ACHN (cell line): ENCODE results near the gene SLC2A8.

Experiments used
- DNase-seq: peaks from one replicate; pipeline ENCODE4 v3.0.0-alpha.2; 2015
- in situ Hi-C: cut with HindIII; loops from 2 replicates; pipeline ENCODE4 v1.10.0; 2017; ENCODE audit warnings: low sequenced_read_pairs, low pct_ligation_motif_present, low pct_unique_long_range_greater_than_20kb

Gene SLC2A8

DNA sequence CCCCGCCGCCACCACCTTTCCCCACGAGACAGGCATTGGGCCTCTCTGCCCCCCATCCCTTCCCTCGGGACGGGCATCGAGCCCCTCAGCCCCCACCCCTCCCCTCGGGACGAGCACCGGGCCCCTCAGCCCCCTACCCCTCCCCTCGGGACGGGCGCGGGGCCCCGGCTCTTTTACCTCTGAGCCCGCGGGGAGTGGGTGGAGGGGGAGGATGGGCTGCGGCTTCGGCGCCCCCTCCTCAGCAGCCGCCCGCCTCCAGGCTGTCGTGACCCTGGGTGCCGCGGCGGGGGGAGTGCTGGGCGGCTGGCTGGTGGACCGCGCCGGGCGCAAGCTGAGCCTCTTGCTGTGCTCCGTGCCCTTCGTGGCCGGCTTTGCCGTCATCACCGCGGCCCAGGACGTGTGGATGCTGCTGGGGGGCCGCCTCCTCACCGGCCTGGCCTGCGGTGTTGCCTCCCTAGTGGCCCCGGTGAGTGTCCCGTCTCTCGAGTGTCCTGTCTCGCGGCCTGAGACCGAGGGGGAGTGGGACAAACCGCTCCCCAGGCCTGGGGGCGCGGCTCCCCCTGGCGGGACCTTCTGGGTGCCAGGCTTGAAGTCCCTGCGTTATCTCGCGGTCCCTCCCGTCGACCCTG lies 791 bp downstream of the SLC2A8 start:
- in situ Hi-C loops = no loop called here
- DNase-seq = peak; percentile 33

DNA sequence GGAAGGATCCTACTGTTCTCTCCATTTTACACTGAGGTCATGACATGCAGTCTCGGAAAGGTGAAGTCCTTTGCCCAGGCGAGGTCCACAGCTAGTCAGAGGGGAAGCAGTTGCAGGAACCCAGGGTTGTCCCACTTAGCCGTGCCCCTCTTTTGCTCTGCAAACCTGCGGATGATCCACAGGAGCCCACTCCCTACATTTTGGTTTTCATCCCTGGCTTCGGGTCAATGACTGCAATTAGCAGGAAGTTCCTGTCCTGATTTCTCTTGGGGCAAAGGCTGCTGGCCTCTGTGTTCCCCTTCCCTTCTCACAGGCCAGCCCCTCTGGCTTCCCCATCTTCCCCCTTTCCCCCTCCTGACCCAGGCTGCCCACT lies 1.3 kb downstream of the SLC2A8 start:
- in situ Hi-C loops = no loop called here
- no peak for DNase-seq

DNA sequence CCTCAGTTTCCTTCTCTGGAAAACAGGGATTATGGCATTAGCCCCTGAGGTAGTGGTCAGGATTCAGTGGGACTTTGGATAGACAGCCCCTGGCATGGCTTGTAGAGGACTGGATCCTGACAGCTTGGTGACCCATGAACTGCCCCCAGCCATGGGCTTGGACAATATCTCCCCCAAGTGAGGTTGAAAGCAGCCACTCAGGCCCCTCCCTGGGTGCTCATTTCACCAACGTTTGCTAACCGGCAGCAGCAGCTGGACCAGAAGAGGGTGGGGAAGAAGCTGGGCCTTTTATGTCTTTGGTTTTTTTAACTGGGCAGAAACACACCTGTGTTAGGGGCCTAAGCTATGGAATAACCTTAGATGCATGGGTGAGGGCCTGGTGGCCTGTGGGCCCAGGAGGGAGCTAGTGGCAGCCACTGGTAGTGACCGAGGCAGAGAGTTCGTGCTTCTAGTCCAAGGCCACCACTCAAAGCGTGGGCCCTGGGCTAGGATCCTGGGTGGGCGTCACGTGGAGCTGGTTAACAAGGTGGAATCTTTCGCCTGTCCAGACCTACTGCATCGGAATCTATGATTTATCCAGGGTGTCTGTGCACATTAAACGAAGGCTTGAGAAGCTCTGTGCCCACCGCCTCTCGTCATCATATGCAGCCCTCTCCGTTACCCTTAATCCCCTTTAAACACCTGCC lies 1.9 kb downstream of the SLC2A8 start:
- DNase-seq = no peak
- in situ Hi-C loops = no loop called here

DNA sequence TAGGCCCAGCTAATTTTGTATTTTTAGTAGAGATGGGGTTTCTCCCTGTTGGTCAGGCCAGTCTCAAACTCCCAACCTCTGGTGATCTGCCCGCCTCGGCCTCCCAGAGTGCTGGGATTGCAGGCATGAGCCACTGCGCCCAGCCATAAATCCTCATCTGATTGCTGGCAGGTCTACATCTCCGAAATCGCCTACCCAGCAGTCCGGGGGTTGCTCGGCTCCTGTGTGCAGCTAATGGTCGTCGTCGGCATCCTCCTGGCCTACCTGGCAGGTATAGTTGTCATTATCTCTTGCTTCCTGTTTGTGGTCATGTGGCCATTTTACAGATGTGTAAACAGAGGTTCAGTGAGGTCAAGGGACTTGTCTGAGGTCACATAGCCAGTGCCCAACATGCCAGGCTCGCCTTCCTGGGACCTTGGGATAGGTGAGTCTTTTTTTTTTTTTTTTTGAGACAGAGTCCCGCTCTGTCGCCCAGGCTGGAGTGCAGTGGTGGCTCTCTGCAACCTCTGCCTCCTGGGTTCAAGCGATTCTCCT lies 2.8 kb downstream of the SLC2A8 start:
- no peak for DNase-seq
- in situ Hi-C loops = no loop called here

DNA sequence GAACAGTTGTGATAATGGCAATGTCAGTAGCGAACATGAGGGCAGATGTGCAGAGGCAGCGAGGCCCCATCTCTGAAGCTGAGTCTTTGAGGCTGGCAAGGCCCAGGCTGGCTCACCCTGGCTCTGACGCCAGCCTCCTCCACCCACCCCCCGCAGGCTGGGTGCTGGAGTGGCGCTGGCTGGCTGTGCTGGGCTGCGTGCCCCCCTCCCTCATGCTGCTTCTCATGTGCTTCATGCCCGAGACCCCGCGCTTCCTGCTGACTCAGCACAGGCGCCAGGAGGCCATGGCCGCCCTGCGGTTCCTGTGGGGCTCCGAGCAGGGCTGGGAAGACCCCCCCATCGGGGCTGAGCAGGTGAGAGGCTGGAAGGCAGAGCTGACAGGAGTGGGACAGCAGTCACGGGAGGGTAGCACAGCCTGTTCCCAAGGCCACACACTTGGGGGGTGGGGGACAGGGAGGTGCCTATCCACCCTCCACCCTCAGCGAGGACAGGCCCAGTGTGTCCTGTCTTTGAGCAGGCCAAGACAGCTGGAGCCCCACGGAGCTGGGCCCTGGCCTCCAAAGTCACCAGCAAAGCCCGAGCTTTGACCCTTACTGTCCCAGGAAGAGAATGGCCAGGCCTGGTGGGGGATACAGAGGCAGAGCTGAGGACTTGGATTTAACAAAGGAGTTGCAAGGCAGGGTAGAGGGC lies 5.6 kb downstream of the SLC2A8 start:
- in situ Hi-C loops = no loop called here
- no peak for DNase-seq

DNA sequence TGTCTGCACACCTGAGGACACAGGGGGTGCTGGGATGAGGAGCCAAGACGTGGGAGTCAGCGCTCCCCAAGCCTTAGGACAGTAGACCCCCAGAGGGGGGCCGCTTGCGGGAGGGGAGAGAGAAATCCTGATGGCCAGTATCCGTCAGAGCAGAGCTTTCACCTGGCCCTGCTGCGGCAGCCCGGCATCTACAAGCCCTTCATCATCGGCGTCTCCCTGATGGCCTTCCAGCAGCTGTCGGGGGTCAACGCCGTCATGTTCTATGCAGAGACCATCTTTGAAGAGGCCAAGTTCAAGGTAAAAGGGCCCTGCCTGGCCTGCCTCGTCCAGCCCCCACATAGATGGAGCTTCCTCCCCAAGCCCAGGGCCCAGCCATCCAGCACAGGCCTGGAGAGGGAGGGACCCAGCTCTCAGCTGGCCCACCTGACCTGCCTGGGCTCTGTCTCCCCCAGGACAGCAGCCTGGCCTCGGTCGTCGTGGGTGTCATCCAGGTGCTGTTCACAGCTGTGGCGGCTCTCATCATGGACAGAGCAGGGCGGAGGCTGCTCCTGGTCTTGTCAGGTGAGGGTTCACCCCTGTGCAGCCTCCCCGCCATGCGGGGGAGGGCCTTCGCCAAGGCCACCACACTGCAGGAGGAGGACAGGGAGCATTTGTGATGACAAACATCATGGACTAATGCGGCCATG lies 6.7 kb downstream of the SLC2A8 start:
- in situ Hi-C loops = no loop called here
- no peak for DNase-seq

DNA sequence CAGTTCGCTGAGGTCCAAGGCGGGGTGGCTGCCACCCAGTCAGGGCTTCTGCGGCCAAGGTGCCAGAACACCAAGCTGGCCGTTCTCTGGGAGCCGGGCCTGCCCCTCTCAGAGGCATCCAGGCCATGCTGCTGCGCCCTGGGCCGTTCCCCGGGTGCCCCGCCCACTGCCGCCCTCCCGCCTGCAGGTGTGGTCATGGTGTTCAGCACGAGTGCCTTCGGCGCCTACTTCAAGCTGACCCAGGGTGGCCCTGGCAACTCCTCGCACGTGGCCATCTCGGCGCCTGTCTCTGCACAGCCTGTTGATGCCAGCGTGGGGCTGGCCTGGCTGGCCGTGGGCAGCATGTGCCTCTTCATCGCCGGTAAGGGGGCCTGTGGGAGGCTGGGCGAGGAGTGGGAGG lies 7.7 kb downstream of the SLC2A8 start:
- in situ Hi-C loops = no loop called here
- no peak for DNase-seq

DNA sequence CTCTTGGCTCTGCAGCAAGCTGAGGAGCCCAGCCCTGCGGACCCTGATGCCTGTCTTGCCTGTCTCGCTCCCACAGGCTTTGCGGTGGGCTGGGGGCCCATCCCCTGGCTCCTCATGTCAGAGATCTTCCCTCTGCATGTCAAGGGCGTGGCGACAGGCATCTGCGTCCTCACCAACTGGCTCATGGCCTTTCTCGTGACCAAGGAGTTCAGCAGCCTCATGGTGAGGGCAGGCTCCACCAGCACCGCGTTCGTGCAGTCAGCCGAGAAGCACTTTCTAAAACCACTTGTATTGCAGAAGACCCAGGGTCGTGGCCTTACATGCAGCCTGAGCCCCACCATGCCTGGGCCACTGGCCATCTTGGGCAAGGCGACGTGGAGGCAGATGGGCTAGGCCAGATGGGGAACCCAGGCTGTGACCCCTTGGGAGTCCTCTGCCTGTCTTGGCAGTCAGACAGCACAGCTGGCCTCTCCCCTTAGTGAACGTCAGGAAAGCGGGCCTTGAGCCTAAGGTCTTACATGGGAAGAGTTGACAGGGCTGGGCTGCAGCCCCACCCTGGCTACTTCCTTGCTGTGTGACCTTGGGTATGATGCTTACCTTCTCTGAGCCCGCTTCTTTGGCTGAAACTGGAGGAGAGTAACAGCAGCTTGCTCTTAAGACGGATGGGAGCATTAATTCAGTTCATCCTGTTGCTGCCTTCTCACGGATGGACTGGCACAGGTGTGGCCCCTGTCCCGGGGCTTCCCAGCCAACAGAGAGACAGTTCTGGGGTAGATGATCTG lies 8.6 kb downstream of the SLC2A8 start:
- in situ Hi-C loops = no loop called here
- no peak for DNase-seq

DNA sequence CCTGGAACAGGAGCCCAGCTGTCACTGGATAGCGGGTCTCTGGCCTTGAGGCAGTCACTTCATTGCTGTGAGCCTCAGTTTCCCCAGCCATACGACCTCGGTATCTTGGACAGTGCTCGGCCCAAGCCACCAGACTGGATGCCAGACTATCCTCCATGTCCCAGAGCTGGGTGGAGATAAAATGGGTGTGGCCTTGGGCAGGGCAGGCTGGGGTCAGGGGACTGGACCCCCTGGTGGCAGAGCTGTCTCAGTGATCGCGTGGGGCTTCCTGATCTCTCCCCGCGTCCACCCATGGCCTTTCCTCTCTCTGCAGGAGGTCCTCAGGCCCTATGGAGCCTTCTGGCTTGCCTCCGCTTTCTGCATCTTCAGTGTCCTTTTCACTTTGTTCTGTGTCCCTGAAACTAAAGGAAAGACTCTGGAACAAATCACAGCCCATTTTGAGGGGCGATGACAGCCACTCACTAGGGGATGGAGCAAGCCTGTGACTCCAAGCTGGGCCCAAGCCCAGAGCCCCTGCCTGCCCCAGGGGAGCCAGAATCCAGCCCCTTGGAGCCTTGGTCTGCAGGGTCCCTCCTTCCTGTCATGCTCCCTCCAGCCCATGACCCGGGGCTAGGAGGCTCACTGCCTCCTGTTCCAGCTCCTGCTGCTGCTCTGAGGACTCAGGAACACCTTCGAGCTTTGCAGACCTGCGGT lies 10.0 kb downstream of the SLC2A8 start:
- in situ Hi-C loops = no loop called here
- no peak for DNase-seq

DNA sequence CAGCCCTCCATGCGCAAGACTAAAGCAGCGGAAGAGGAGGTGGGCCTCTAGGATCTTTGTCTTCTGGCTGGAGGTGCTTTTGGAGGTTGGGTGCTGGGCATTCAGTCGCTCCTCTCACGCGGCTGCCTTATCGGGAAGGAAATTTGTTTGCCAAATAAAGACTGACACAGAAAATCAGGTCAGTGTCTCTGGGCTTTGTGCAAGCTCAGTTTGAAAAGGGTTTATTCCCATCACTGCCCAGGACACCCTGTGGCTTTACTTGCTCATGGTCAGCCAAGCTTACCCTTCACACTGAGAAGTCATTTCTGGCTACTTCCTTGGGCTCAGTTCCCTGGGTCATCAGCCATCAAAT lies 10.5 kb downstream of the SLC2A8 start:
- no peak for DNase-seq
- in situ Hi-C loops = no loop called here

DNA sequence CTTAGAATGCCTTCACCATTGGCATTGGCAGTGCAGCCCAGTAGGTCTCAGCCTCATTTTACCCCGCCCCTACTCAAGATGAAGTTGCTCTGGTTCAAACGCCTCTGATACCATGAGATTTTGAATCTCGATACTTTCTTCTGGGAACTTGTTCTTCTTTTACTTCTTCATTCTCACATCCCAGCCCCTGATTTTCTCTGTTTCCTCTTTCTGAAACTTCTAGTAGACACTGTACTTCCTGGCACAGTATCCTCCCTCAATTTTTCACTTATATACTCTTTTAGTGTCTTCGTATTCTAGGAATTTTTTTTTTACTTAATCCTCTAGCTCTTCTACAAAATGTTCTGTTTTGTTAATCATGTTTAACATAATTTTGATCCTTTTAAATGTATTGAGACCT lies 14.2 kb downstream of the SLC2A8 start:
- in situ Hi-C loops = no loop called here
- DNase-seq = no peak

DNA sequence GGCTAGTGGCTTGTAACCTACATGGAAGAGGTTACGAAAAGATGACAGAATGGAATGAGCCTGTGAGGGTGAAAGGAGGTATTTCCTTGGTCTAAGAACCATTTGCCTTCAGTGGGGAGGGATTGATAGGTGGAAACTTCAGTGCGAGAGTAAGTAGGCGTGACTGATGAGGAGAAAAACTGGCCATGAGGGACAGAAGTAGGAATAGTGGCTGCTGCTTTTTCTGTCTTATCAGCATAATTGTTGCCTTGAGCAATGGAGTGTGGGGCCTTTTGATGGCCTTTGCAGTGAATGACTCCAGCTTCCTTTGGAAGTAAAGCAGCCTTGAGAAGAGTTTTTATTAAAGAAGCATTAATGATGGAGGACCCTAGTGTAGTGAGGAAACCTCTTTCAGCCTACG lies 18.2 kb downstream of the SLC2A8 start:
- DNase-seq = no peak
- in situ Hi-C loops = no loop called here

DNA sequence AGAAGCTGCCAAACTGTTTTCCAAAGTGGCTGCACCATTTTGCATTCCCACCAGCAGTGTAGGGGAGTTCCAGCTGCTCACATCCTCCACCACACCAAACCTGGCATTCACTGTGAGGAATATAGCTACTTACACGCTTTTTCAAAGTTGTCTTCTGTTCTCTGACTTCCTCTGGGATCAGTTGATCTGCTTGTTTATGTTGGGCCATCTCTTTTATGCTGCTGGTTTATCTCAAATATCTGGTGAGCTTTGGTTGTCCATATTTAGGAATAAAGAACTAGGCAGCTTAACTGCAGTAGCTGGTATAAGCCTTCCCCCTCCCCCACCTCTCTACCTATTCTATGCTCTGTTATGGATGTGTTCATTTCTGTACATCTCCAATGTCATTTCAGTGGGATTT lies 18.7 kb downstream of the SLC2A8 start:
- in situ Hi-C loops = no loop called here
- DNase-seq = no peak

DNA sequence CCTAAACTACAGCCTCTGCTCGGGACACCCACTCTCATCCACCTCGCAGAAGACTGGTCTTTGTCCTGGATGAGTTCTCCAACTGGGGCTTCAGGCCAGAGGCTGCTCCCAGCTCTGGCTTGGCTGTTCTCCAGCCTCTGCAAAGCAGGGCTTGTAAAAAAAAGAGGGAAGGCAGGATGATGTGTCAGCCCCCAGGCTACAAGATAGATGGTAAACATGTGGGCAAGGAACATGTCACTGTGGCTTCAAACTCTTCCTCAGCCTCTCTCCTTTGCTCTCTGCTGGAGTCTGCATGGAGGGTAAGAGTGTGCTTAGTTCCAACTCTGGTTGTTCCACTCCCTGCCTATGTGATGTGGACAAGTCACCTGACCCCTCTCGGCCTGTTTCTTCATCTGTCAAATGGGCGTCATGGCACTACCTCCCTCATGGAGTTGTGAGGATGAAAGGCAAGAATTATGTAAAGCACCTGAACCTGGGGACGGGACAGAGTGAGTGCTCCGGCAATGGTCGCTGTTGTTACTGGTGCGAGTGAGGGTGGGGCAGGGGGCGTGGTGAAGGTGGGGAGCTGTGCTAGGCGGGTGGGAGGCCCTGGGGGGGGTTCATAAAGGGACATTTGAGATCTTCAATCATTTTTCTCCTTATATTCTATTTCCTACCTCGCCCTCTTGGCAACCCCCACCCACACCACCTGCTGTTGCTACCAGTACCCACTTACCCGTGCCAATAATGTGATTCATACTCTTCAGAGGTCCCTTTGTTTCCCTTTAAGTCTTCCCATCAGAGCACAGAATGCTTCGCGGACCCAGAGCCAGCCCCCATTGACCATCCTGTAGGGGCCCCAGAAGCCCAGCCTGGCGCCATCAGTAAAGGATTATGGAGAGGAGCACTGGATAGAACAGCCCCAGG lies 20.4 kb downstream of the SLC2A8 start:
- in situ Hi-C loops = no loop called here
- no peak for DNase-seq

DNA sequence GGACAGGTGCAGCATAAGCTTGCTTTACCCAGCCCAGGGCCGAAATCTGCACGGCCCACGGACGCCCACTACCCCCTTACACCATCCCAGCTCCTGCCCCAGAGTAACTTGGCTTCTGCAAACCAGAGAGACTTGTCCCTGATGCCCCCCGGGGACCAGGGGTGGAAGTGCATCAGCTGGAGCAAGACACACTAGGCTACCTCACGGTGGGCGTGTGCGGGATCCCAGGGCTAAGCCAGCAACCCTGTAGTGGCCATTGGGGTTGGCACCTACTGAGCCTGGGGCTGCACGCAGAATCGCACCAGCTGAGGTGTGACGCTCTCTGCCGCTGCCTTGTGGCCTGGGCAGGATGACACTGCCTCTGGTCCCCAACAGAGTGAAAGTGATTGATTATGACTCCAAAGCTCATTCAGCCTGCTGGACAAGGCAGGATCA lies 21.1 kb downstream of the SLC2A8 start:
- in situ Hi-C loops = no loop called here
- peak; percentile 46 for DNase-seq

DNA sequence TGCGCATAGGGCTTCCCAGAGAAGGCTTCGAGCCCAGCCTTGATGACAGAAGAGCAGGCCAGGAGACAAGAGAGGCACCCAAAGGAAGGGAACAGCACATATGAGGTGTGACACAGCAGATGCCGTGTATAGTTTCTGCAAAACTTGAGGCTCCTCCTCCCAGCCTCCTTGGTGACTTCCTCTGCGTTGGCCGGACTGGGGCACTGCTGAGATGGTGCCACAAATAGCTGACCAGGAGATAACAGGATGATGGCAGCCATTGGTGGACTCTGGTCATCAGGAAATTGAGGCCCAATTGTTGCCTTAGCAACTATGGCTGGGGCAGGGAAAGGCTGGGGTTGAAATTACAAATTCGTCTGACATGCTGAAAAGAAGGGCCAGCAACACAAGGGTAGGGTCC lies 22.4 kb downstream of the SLC2A8 start:
- in situ Hi-C loops = no loop called here

DNA sequence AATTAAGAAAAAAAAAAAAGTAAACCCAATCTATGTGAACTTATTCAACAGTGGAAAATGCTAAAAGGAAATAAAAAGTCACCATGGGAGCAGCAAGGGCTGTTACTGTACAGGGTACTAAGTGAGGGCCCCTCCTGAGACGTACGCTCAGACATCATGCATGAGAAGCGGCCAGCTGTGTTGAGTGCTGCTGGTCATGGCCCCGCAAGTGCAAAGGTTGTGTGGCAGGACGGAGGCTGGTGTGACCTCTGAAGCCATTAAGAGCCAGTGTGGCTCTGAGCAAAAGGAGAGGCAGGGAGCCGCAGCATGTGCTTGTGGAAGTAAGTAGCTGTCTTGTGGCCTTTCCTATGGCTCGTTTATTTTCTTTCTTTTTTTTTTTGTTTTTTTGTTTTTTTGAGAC lies 24.1 kb downstream of the SLC2A8 start:
- no peak for DNase-seq
- in situ Hi-C loops = no loop called here

More for the DNA sequence above, 22.4 kb downstream of the SLC2A8 start:
- no peak for DNase-seq
